Transverse colon (tissue), 4 donors: ENCODE results near the gene GFPT2. TPM values are rescaled to one million over a fixed set of nuclear protein-coding genes. Genes with fewer than 3 reads are reported as not detected.

Source experiments
- DNase-seq: peaks from one replicate; pipeline ENCODE4 v3.0.0-alpha.2; 2019
- H3K27ac ChIP-seq, 4 donors: fragments of 200-600 bp; sonication (generic); 2 replicates each; pipeline ENCODE4 v1.5.1; 2016 to 2018; ENCODE audit warnings: inconsistent platforms in 4 of 4
- H3K27me3 ChIP-seq: fragments of 200-600 bp; sonication (generic); 2 replicates; pipeline ENCODE4 v1.5.1; 2017; ENCODE audit warnings: inconsistent platforms
- H3K36me3 ChIP-seq, 4 donors: fragments of 200-600 bp; sonication (generic); 2 replicates each; pipeline ENCODE4 v1.5.1; 2017 to 2019; ENCODE audit warnings: inconsistent platforms in 4 of 4
- H3K4me1 ChIP-seq, 4 donors: fragments of 200-600 bp; sonication (generic); 2 replicates each; pipeline ENCODE4 v1.5.1; 2017 to 2020; ENCODE audit warnings: inconsistent platforms in 4 of 4
- H3K4me3 ChIP-seq, 4 donors: fragments of 200-600 bp; sonication (generic); 1 replicate in 1 of 4; 2 replicates in 3 of 4; pipeline versions ENCODE4 v1.5.1 to v1.6.1; 2017 to 2019; ENCODE audit warnings: inconsistent platforms in 4 of 4
- H3K9me3 ChIP-seq, 2 donors: fragments of 200-600 bp; sonication (generic); 2 replicates each; pipeline ENCODE4 v1.5.1; 2017 to 2019; ENCODE audit warnings: inconsistent platforms in 2 of 2
- CTCF ChIP-seq, 5 experiments: fragments of 200-600 bp in 3 of 5; fragments of 450-650 bp in 2 of 5; sonication (generic) in 3 of 5; IDR thresholded peaks; 1 replicate in 2 of 5; 2 replicates in 3 of 5; pipeline ENCODE4 v1.5.1; 2016 to 2017; ENCODE audit warnings: antibody characterized with exemption in 5 of 5, inconsistent platforms in 3 of 5, mild to moderate bottlenecking in 2 of 5, moderate library complexity in 1 of 5
- EP300 ChIP-seq: sonication (generic); formaldehyde crosslinking; IDR thresholded peaks from one replicate; pipeline ENCODE4 v1.6.1; 2017; ENCODE audit warnings: antibody characterized with exemption, low read depth
- POLR2A ChIP-seq: fragments of 450-650 bp; IDR thresholded peaks from one replicate; pipeline ENCODE4 v1.6.1; 2016; ENCODE audit warnings: antibody characterized with exemption, mild to moderate bottlenecking, moderate library complexity
- POLR2AphosphoS5 ChIP-seq, 3 donors: sonication (generic); formaldehyde crosslinking; IDR thresholded peaks; one replicate each; pipeline ENCODE4 v1.6.1; 2016; ENCODE audit warnings: antibody characterized with exemption in 3 of 3
- WGBS, 2 donors: methylation state at CpG; one replicate each; pipeline ENCODE4 v1.1.5; 2018; ENCODE audit warnings: low coverage in 1 of 2; 5-methylcytosine and 5-hydroxymethylcytosine counted together
- in situ Hi-C, 4 donors: fragments of 200-750 bp; cut with MboI; loops; one replicate each; pipeline versions ENCODE4 v1.15.0 to v1.15.1; 2017; ENCODE audit warnings: low sequenced_read_pairs in 3 of 4, low pct_ligation_motif_present in 1 of 4, low pct_unique_long_range_greater_than_20kb in 1 of 4
- intact Hi-C: fragments of 100-400 bp; cut with DNase I; formaldehyde crosslinking; loops from one replicate; pipeline ENCODE4 v1.15.1; 2023; ENCODE audit warnings: low total_unique reads
- total RNA-seq, 4 donors: library from RNA; depleted of rRNA; stranded (reverse); fragments of >200 nt; gene quantifications; one replicate each; pipeline ENCODE4 v1.1.0, GENCODE V29; 2016

Gene GFPT2
- total RNA-seq, 4 donors from 2014 or later = 5.9 to 47.4 (median 11.2) TPM

GRCh38 chr5:180379355-180380070 is 26.4 kb upstream of the GFPT2 start:
- WGBS, 2 donors = 86% methylated on average over 31 of the region's 31 CpGs; no CpG with 5 or more reads in 1 of the 2 donors
- H3K4me1 ChIP-seq = no peaks in the 10 kb centered on the region
- no peaks in the 10 kb centered on the region for H3K9me3 ChIP-seq
- DNase-seq = no peak
- no peaks in the 10 kb centered on the region for H3K27me3 ChIP-seq
- no peak overlapping the region for H3K4me3 ChIP-seq
- no peak for TF ChIP-seq POLR2AphosphoS5 (IDR thresholded peaks at IDR 0.05)
- no peak overlapping the region for H3K27ac ChIP-seq
- in situ Hi-C loops = no loop called here
- H3K36me3 ChIP-seq = no peaks in the 10 kb centered on the region
- intact Hi-C loops = no loop called here

- Histone ChIP-seq H3K27ac (no peak overlapping the region), H3K4me3 (no peak overlapping the region)
- in situ Hi-C loops = no loop called here
These were observed 25.6 kb upstream of the GFPT2 start for GRCh38 chr5:180378438-180379344.

GRCh38 chr5:180377556-180378197 is 24.5 kb upstream of the GFPT2 start:
- intact Hi-C loops (no loop called here), in situ Hi-C loops (no loop called here)
- DNase-seq = no peak
- 73 to 82% methylated on average over 3 to 13 of the region's 13 CpGs for WGBS, 2 donors
- no peak for TF ChIP-seq POLR2A
- no peak for TF ChIP-seq POLR2AphosphoS5 (IDR thresholded peaks at IDR 0.05)
- TF ChIP-seq CTCF (IDR thresholded peaks at IDR 0.05) = no peak
- no peak for TF ChIP-seq EP300
- H3K27me3 ChIP-seq = no peaks in the 10 kb centered on the region
- H3K4me3 ChIP-seq = no peak overlapping the region
- H3K36me3 ChIP-seq = no peaks in the 10 kb centered on the region
- no peaks in the 10 kb centered on the region for H3K9me3 ChIP-seq
- no peaks in the 10 kb centered on the region for H3K4me1 ChIP-seq
- no peak overlapping the region for H3K27ac ChIP-seq

More at GRCh38 chr5:180378438-180379344, 25.6 kb upstream of the GFPT2 start:
- intact Hi-C loops = no loop called here
- no peak for DNase-seq
- Histone ChIP-seq H3K27me3 (no peaks in the 10 kb centered on the region), H3K4me1 (no peaks in the 10 kb centered on the region), H3K9me3 (no peaks in the 10 kb centered on the region), H3K36me3 (no peaks in the 10 kb centered on the region)
- 80 to 83% methylated on average over 5 to 9 of the region's 9 CpGs for WGBS, 2 donors
- no peak for TF ChIP-seq POLR2AphosphoS5 (IDR thresholded peaks at IDR 0.05)

GRCh38 chr5:180376511-180376910 is 23.4 kb upstream of the GFPT2 start:
- DNase-seq = no peak
- H3K36me3 ChIP-seq = no peaks in the 10 kb centered on the region
- H3K27ac ChIP-seq = no peak overlapping the region
- WGBS, 2 donors = 64 to 79% methylated on average over 3 to 6 of the region's 6 CpGs
- no peaks in the 10 kb centered on the region for H3K9me3 ChIP-seq
- intact Hi-C loops = no loop called here
- in situ Hi-C loops = no loop called here
- no peak overlapping the region for H3K4me3 ChIP-seq
- H3K27me3 ChIP-seq = no peaks in the 10 kb centered on the region
- TF ChIP-seq EP300 = no peak
- TF ChIP-seq CTCF (IDR thresholded peaks at IDR 0.05) = no peak
- TF ChIP-seq POLR2AphosphoS5 (IDR thresholded peaks at IDR 0.05) = no peak
- no peak for TF ChIP-seq POLR2A
- no peaks in the 10 kb centered on the region for H3K4me1 ChIP-seq

- Histone ChIP-seq H3K4me1 (no peaks in the 10 kb centered on the region), H3K4me3 (no peak overlapping the region), H3K36me3 (no peaks in the 10 kb centered on the region), H3K27ac (no peak overlapping the region), H3K9me3 (no peaks in the 10 kb centered on the region), H3K27me3 (no peaks in the 10 kb centered on the region)
- no peak for TF ChIP-seq POLR2AphosphoS5 (IDR thresholded peaks at IDR 0.05)
- TF ChIP-seq CTCF (IDR thresholded peaks at IDR 0.05) = no peak
- no peak for DNase-seq
- in situ Hi-C loops = no loop called here
- intact Hi-C loops = no loop called here
- 76 to 100% methylated on average over 2 to 6 of the region's 8 CpGs for WGBS, 2 donors
These were observed 22.8 kb upstream of the GFPT2 start for GRCh38 chr5:180375955-180376354.
